NK-92 (cell line): ENCODE results near the gene FSTL1.

Source experiments
- DNase-seq: peaks from one replicate; lab custom pipeline; 2025; ENCODE audit not compliant: unreplicated experiment; lab: John Stamatoyannopoulos, UW

The FSTL1 gene

DNA sequence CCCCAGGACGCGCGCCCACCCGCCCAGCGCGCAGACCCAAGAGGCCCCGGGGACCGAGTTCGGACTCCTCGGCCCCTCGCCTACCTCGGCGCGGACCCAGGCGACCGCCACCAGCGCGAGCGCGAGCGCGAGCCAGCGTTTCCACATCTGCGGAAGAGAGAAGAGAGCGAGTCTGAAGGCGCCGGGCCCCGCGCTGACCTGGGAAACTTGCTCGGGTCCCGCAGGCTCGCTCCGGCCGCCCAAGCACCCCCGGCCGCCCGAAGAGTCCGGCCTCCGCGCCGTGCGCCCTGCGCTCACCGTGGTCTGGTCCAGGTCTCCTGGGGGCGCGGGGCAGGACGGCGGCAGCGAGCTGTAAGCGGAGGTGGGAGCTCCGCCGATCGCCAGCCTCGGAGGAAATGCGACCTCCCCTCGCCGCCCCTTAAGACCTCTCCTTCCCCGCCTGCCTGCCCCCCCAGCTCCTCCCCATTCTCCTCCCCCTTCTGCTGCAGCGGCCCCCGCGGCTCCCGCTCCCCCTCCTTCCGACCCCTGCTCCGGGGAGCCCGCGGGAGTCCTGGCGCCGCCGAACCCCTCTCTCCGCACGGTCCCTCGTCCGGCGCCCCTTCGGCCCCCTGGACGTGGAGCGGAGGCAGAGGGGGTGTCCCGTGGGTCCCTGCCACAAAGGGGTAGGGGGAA is at the start of gene FSTL1:
TSS of gene FSTL1 (minus strand) at position 393 of the 672 bp plus-strand sequence. CDS start at position 147, 246 bp downstream.
- DNase-seq: no peak

DNA sequence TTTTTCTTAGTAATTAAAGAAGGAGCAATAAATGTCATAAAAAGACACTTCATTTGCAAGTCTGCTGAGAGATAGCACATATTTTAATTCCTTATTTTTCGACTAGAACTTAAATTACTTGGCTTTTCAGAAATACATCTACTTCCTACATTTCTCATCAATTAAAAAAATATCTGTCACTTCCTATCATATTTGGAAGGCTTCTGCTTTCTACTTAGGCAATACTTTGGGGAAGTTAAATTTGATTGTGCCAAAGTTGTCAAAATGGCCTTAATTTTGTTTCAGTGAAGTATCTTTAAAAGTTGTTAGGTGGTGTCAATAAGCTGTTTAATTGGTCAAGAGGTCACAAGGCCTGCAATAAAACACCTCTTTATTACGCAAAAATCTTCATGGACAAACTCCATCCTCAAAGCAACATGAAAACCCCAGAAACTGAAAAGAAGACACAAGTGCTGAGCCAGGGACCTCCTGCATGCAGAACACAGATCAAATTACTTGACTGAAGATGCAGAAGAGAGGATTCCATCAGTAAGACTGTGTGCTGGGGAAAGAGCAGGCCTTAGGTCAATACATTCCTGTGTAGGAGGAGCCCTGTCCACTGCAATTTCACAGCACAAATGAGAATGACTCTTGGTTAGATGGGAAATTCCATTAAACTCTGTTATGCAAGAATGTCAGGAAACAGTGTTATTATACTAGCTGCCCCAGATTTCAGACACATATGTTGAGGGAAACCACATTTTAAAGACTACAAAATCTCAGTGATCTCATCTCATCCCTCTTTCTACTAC is 48.0 kb upstream of the FSTL1 start:
- no peak for DNase-seq

GRCh38 chr3:120497818-120498217 is 47.0 kb upstream of the FSTL1 start:
- no peak for DNase-seq

GRCh38 chr3:120497336-120497735 is 46.5 kb upstream of the FSTL1 start:
- no peak for DNase-seq

GRCh38 chr3:120496278-120497002 is 45.6 kb upstream of the FSTL1 start:
- no peak for DNase-seq

- DNase-seq: no peak
These were observed 45.0 kb upstream of the FSTL1 start for GRCh38 chr3:120495809-120496208.

DNA sequence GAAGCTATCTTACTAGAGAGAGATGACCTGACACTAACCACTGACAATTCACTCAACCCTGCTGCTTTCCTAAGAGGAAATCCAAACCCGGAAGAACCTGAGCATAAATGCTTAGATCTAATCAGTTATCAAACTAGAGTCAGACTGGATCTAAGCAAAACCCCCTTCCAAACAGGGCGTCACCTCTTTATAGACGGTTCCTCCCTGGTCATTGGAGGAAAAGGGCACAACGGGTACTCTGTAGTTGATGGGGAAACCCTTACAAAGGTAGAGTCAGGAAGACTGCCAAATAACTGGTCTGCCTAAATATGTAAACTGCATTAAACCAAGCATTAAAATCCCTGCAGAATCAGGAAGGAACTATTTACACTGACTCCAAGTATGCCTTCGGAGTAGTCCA is 41.3 kb upstream of the FSTL1 start:
- DNase-seq: no peak

DNA sequence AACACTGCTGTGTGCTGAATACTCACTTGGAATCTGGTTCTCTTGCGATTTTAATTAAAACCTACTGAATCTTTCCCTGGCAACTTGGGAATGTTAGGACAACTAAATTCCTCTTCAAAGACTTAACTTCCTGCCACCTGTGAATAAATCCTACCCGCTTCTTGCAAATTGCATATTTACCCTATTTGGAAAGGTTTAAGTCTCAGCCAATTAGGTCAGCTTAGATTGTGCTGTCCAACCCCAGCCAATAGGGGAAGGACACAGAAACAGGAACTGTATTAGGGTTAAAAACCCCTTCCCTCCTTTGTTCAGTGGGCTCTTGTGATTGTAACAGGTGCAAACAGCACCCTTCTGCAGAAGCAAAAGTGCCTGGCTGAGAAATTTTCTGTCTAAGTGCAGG is 38.6 kb upstream of the FSTL1 start:
- DNase-seq: no peak

DNA sequence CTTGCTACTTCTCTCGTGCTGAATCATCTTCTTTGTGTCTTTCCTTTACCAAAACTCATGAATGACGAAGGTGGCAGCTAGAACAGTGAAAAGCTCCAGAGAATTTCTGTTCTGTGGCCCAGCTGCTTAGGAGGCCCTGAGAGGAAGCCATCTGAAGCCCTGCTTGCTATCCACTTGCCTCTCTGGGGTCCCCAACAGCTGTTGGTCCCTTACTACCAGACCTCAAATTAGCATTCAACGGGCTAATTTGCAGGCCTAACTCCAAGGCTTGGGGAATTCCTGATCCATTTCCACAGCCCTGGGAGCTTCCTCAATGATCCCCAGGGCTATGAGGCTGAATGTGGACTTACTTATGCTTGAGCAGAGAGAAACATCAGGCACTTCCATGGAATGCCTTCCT is 37.5 kb upstream of the FSTL1 start:
- no peak for DNase-seq

DNA sequence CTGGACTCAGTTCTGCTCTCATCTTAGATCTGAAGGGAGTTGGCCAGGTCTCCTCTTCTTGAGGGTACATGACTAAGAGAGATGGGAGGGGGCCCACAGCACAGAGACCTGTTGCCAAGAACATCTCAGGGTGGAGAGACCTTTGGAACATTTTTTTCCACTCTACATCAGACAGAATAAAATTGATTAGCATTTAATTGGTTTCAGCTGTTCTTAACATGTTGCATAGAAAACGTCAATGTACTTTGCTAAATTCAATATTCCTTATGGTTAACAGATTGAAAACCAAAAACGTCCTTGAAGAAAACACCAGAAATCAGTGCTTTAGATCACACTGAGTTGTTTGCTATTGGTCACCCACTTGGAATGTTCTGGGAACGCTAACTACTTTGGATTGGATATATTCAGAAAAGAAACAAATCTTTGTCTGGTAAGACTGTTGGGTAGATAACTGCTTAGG is 36.4 kb upstream of the FSTL1 start:
- no peak for DNase-seq

DNA sequence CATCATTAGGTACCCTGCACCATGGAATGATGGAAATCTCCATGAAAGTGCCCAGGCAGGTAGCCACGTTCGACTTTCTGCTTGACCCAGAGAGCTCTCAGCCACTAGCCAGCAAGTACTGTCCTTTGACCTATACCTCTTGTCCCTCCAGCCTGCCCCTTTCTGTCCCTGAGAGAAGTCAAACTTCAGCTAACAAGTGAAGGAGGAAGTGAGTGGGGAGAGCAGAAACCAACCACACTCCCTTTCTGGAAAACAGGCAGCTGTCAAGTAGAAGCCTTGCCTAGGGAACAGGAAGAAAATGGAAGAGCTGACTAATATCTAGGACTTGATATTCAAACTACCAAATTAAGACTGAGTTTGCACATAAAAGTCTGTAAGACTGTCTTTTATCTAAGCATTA is 30.3 kb upstream of the FSTL1 start:
- no peak for DNase-seq

- no peak for DNase-seq
These were observed 27.0 kb upstream of the FSTL1 start for GRCh38 chr3:120477781-120478180.

DNA sequence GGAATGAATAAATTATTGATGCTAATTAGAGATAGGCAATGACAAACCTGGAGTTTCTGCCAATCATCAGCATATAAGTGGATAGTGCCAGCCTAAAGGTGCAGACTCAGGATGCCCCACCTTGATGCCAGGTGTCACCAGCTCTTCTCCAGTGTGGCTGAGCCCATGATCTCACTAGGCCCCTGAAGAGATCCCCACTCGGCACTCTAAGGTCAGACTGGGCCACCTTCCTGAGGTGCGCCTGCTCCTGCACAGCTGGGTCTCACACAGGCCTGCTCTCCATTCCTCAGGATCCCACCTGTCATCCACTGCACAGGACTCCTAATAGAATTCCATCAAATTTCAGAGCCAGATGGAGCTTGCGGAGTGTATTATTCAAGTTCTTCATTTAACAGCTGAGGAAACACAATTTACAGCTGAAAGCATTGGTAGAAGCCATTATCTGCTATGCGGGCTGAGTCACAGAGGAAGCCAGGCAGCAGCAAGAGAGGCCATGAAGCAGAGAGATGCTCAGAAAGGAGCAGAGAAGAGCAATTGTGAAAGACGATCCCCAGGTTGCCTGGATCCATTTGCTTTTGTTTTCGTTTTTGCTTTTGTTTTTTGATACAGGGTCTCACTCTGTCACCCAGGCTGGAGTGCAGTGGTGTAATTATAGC is 25.1 kb upstream of the FSTL1 start:
- DNase-seq: no peak

GRCh38 chr3:120473896-120474675 is 23.3 kb upstream of the FSTL1 start:
- no peak for DNase-seq

- no peak for DNase-seq
These were observed 22.6 kb upstream of the FSTL1 start for GRCh38 chr3:120473389-120473788.

GRCh38 chr3:120472121-120472844 is 21.5 kb upstream of the FSTL1 start:
- DNase-seq: no peak

DNA sequence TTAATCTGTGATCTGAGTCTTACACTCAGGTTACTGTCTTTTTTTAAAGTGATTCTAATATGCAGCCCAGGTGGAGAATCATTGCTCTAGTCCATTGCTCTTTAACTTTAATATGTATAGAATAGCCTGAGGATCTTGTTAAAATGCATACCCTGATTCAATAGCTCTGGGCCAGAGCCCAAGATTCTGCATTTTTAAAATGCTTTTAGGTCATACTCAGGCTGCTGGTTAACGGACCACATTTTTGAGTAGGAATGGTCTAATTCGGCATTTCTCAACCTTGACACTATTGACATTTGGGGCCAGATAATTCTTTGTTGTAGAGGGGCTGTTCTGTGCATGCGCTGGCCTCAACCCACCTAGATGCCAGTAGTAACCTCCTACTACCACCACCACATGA is 20.9 kb upstream of the FSTL1 start:
- DNase-seq: no peak

GRCh38 chr3:120470870-120471269 is 20.1 kb upstream of the FSTL1 start:
- DNase-seq: no peak

GRCh38 chr3:120469882-120470301 is 19.1 kb upstream of the FSTL1 start:
- no peak for DNase-seq

DNA sequence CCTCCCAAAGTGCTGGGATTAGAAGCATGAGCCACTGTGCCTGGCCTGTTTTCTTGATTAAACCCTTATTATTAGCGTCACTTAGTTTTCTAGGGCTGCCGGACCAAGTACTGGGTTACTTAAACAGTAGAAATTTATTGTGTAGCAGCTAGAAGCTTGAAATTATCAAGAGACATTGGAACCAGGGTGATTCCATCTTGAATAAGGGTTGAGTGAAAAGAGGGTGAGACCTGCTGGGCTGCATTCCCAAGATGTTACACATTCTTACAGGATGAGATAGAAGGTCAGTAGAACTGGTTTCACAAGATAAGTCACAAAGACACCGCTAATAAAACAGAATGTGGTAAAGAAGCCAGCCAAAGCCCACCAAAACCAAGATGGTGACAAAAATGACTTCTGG is 18.6 kb upstream of the FSTL1 start:
- DNase-seq: no peak
